ENCODE results near the gene IFNA6.

GRCh38 chr9:21392270-21392669, 41.6 kb upstream of the IFNA6 start:
- no peak for TF ChIP-seq POLR2A (IDR thresholded peaks at IDR 0.05; ENCODE audit: low read length)
- TF ChIP-seq GATA1 (IDR thresholded peaks at IDR 0.05; ENCODE audit: low read depth, low read length) = no peak

All from erythroblast (primary cell).